HepG2 (cell line): Measurements from ENCODE around the gene PLXNB2. TPM values are rescaled to one million over a fixed set of nuclear protein-coding genes. Genes with fewer than 3 reads are reported as not detected.

Experiments
- ATM ChIP-seq: fragments of 450-650 bp; IDR thresholded peaks from 2 replicates; pipeline ENCODE4 v1.7.1; 2017; ENCODE audit warnings: mild to moderate bottlenecking, borderline replicate concordance
- CC2D1A ChIP-seq: sonication (generic); formaldehyde crosslinking; IDR thresholded peaks from 2 replicates; pipeline ENCODE4 v1.8.1; 2023; ENCODE audit warnings: mild to moderate bottlenecking, missing genetic modification reagents
- ELF3 ChIP-seq: IDR thresholded peaks from 2 replicates; pipeline ENCODE4 v1.6.1; 2016; ENCODE audit warnings: missing genetic modification reagents, missing compliant biosample characterization
- FOXA1 ChIP-seq, 2 experiments: fragments of 450-650 bp in 1 of 2; sonication (generic) in 1 of 2; formaldehyde crosslinking in 1 of 2; IDR thresholded peaks; 2 replicates each; pipeline versions ENCODE4 v1.4.0 to v1.6.1; 2016 to 2020; ENCODE audit warnings: missing genetic modification reagents in 1 of 2
- MED8 ChIP-seq: sonication (generic); formaldehyde crosslinking; IDR thresholded peaks from 2 replicates; pipeline ENCODE4 v1.8.1; 2023; ENCODE audit warnings: mild to moderate bottlenecking, missing genetic modification reagents; ENCODE audit not compliant: insufficient replicate concordance
- NFRKB ChIP-seq: fragments of 450-650 bp; IDR thresholded peaks from 2 replicates; pipeline ENCODE4 v1.6.1; 2017
- POGZ ChIP-seq: sonication (generic); formaldehyde crosslinking; IDR thresholded peaks from 2 replicates; pipeline ENCODE4 v1.4.0; 2020; ENCODE audit warnings: mild to moderate bottlenecking, missing genetic modification reagents
- SALL1 ChIP-seq: sonication (generic); formaldehyde crosslinking; IDR thresholded peaks from 2 replicates; pipeline ENCODE4 v1.8.0; 2022; ENCODE audit warnings: mild to moderate bottlenecking, missing genetic modification reagents
- SMAD1 ChIP-seq: sonication (generic); formaldehyde crosslinking; IDR thresholded peaks from 2 replicates; pipeline ENCODE4 v1.4.0; 2020; ENCODE audit warnings: missing genetic modification reagents, low read depth, mild to moderate bottlenecking, borderline replicate concordance
- SP2 ChIP-seq: sonication (generic); formaldehyde crosslinking; IDR thresholded peaks from 2 replicates; pipeline ENCODE4 v1.5.1; 2020; ENCODE audit warnings: mild to moderate bottlenecking, missing genetic modification reagents
- STAG1 ChIP-seq: sonication (generic); formaldehyde crosslinking; IDR thresholded peaks from 2 replicates; pipeline ENCODE4 v1.4.0; 2020; ENCODE audit warnings: missing genetic modification reagents
- ZBTB1 ChIP-seq: sonication (generic); formaldehyde crosslinking; IDR thresholded peaks from 2 replicates; pipeline ENCODE4 v1.4.0; 2020; ENCODE audit warnings: missing genetic modification reagents, borderline replicate concordance
- ZNF20 ChIP-seq: sonication (generic); formaldehyde crosslinking; IDR thresholded peaks from 2 replicates; pipeline ENCODE4 v1.4.0; 2020; ENCODE audit warnings: mild to moderate bottlenecking, moderate library complexity, missing genetic modification reagents
- ZNF230 ChIP-seq: sonication (generic); formaldehyde crosslinking; IDR thresholded peaks from 2 replicates; pipeline ENCODE4 v1.4.0; 2020; ENCODE audit warnings: mild to moderate bottlenecking, missing genetic modification reagents
- ZNF264 ChIP-seq: sonication (generic); formaldehyde crosslinking; IDR thresholded peaks from 2 replicates; pipeline ENCODE4 v1.4.0; 2020; ENCODE audit warnings: missing genetic modification reagents
- ZNF326 ChIP-seq: sonication (generic); formaldehyde crosslinking; IDR thresholded peaks from 2 replicates; pipeline ENCODE4 v1.4.0; 2020; ENCODE audit warnings: missing genetic modification reagents, borderline replicate concordance
- ZNF460 ChIP-seq: sonication (generic); formaldehyde crosslinking; IDR thresholded peaks from 2 replicates; pipeline ENCODE4 v1.5.1; 2020; ENCODE audit warnings: missing genetic modification reagents, mild to moderate bottlenecking, borderline replicate concordance
- ZNF547 ChIP-seq: sonication (generic); formaldehyde crosslinking; IDR thresholded peaks from 2 replicates; pipeline ENCODE4 v1.5.1; 2020; ENCODE audit warnings: mild to moderate bottlenecking, missing genetic modification reagents
- polyA plus RNA-seq, 8 experiments: library from polyadenylated mRNA; depleted of rRNA in 3 of 8; stranded (reverse) in 7 of 8; unstranded in 1 of 8; fragments of >200 nt; fragmentation: Illumina TruSeq in 4 of 8; extraction: Trizol in 4 of 8; gene quantifications; 2 replicates each; pipeline versions ENCODE4 v1.2.1 to v1.2.3, GENCODE V29; 2011 to 2016; ENCODE audit warnings: low read depth in 4 of 8, missing spikeins in 1 of 8, mixed read lengths in 1 of 8; ENCODE audit not compliant: insufficient read depth in 1 of 8
- total RNA-seq, 5 experiments: library from RNA; depleted of rRNA; stranded (reverse); fragments of >200 nt; fragmentation: Illumina TruSeq; extraction: Trizol; gene quantifications; 2 replicates each; pipeline ENCODE4 v1.2.3, GENCODE V29; 2016; ENCODE audit warnings: low read depth in 1 of 5
- TF ChIP-seq, protein P1 (sequence below): sonication (generic); formaldehyde crosslinking; IDR thresholded peaks from 2 replicates; pipeline ENCODE4 v1.4.0; 2020; ENCODE audit warnings: missing genetic modification reagents
- TF ChIP-seq, protein P2 (sequence below): sonication (generic); formaldehyde crosslinking; IDR thresholded peaks from 2 replicates; pipeline ENCODE4 v1.4.0; 2020; ENCODE audit warnings: missing genetic modification reagents
- TF ChIP-seq, protein P3 (sequence below): sonication (generic); formaldehyde crosslinking; IDR thresholded peaks from 2 replicates; pipeline ENCODE4 v1.8.1; 2023; ENCODE audit warnings: mild to moderate bottlenecking, moderate library complexity, missing genetic modification reagents
- TF ChIP-seq, protein P4 (sequence below): sonication (generic); formaldehyde crosslinking; IDR thresholded peaks from 2 replicates; pipeline ENCODE4 v1.4.0; 2020; ENCODE audit warnings: missing genetic modification reagents, borderline replicate concordance

Gene PLXNB2
- total and polyA plus RNA-seq, 2 of the 13 experiments (the other 11 are each of a cell fraction or from before 2014, with no cell fraction given), result 32.6 to 68.9 TPM

DNA sequence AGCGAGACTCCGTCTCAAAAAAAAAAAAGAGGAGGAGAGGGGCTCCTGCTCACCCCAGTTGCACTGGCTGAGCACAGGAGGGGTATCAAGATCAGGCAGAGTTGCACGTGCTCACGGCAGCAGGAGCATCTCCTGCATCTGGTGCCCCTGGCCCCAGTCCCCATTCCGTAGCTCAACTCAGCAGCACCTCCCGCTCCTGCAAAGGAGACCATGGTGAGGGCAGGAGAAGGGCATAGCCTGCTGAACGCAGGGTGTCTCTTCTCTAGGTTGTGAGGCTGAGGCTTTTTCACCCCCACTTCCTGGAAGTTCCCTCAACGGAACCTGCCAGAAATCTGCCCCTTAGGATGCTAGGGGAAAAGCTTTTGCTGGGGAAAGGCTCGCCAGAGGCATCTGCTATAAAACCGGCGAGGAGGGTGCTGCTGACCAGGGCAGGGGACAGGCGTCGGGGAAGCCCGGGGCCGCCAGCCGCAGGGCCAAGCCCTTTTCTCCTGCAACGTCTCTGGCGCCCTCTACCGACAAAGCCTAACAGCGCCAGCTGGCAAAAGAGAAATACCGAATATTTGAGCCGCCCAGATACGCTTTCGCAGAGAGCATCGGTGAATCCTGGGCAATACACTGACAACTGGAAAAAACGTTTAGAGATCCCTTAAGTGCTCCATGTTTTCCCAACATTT is 34.7 kb upstream of the PLXNB2 start (continued):
- TF ChIP-seq ATM (no peak), CC2D1A (CRISPR knock-in tag) (no peak), SALL1 (CRISPR knock-in tag) (peak; percentile 54; the same call in 1 of the 2 replicates), FOXA1 (IDR thresholded peaks at IDR 0.05) (no peak), FOXA1 (CRISPR knock-in tag; IDR thresholded peaks at IDR 0.05) (no peak), POGZ (CRISPR knock-in tag) (no peak), MED8 (CRISPR knock-in tag) (no peak), NFRKB (no peak), ELF3 (peak; percentile 39; the same call in 1 of the 2 replicates), ZNF460 (CRISPR knock-in tag) (no peak), STAG1 (CRISPR knock-in tag) (peak; percentile 93), SMAD1 (no peak), ZNF547 (CRISPR knock-in tag) (no peak), ZNF230 (CRISPR knock-in tag) (no peak), ZNF264 (CRISPR knock-in tag) (0 out of 2 replicates have a peak, but pooled peaks have one; percentile 25), ZNF20 (no peak), ZBTB1 (CRISPR knock-in tag) (no peak), ZNF326 (no peak), SP2 (CRISPR knock-in tag) (no peak)
- TF ChIP-seq, protein P1, sequence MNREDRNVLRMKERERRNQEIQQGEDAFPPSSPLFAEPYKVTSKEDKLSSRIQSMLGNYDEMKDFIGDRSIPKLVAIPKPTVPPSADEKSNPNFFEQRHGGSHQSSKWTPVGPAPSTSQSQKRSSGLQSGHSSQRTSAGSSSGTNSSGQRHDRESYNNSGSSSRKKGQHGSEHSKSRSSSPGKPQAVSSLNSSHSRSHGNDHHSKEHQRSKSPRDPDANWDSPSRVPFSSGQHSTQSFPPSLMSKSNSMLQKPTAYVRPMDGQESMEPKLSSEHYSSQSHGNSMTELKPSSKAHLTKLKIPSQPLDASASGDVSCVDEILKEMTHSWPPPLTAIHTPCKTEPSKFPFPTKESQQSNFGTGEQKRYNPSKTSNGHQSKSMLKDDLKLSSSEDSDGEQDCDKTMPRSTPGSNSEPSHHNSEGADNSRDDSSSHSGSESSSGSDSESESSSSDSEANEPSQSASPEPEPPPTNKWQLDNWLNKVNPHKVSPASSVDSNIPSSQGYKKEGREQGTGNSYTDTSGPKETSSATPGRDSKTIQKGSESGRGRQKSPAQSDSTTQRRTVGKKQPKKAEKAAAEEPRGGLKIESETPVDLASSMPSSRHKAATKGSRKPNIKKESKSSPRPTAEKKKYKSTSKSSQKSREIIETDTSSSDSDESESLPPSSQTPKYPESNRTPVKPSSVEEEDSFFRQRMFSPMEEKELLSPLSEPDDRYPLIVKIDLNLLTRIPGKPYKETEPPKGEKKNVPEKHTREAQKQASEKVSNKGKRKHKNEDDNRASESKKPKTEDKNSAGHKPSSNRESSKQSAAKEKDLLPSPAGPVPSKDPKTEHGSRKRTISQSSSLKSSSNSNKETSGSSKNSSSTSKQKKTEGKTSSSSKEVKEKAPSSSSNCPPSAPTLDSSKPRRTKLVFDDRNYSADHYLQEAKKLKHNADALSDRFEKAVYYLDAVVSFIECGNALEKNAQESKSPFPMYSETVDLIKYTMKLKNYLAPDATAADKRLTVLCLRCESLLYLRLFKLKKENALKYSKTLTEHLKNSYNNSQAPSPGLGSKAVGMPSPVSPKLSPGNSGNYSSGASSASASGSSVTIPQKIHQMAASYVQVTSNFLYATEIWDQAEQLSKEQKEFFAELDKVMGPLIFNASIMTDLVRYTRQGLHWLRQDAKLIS (CRISPR knock-in tag), result no peak
- TF ChIP-seq, protein P2, sequence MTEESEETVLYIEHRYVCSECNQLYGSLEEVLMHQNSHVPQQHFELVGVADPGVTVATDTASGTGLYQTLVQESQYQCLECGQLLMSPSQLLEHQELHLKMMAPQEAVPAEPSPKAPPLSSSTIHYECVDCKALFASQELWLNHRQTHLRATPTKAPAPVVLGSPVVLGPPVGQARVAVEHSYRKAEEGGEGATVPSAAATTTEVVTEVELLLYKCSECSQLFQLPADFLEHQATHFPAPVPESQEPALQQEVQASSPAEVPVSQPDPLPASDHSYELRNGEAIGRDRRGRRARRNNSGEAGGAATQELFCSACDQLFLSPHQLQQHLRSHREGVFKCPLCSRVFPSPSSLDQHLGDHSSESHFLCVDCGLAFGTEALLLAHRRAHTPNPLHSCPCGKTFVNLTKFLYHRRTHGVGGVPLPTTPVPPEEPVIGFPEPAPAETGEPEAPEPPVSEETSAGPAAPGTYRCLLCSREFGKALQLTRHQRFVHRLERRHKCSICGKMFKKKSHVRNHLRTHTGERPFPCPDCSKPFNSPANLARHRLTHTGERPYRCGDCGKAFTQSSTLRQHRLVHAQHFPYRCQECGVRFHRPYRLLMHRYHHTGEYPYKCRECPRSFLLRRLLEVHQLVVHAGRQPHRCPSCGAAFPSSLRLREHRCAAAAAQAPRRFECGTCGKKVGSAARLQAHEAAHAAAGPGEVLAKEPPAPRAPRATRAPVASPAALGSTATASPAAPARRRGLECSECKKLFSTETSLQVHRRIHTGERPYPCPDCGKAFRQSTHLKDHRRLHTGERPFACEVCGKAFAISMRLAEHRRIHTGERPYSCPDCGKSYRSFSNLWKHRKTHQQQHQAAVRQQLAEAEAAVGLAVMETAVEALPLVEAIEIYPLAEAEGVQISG (CRISPR knock-in tag), result peak; percentile 79
- TF ChIP-seq, protein P3, sequence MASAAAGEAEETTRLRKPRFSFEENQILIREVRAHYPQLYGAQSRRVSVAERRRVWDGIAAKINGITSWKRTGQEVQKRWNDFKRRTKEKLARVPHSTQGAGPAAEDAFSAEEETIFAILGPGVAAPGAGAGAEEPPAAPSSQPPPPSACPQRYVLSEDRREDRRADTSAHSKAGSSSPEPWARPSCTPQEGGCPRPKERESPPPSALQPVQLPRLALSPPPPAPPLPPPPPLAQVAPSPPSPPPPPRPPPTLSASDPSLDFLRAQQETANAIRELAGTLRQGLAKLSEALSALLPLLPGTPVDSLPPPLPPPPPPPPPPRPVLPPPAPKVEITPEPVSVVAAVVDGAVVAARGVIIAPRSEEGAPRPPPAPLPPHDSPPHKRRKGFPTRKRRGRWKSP, result no peak
- TF ChIP-seq, protein P4, sequence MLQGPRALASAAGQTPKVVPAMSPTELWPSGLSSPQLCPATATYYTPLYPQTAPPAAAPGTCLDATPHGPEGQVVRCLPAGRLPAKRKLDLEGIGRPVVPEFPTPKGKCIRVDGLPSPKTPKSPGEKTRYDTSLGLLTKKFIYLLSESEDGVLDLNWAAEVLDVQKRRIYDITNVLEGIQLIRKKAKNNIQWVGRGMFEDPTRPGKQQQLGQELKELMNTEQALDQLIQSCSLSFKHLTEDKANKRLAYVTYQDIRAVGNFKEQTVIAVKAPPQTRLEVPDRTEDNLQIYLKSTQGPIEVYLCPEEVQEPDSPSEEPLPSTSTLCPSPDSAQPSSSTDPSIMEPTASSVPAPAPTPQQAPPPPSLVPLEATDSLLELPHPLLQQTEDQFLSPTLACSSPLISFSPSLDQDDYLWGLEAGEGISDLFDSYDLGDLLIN (CRISPR knock-in tag), result no peak
